Activated CD4-positive, CD25-positive, alpha-beta regulatory T cell treated with anti-CD3 and anti-CD28 coated beads, Interleukin-2, amount 50 U/mL, for 24 hours (primary cell): ENCODE data around the gene CDK11B.
A peak's percentile ranks its signal among the peaks of the same experiment; 100 is the strongest.
"Not testable (repeated sequence)": the region's sequence is repeated elsewhere in the genome, so short reads cannot be mapped to it uniquely, and the experiment has no call there.

ENCODE experiments used
- ATAC-seq, 2 donors: fragments of 150-1000 bp; cut with Tn5 transposase; one replicate each; pipeline ENCODE4 v1.10.0; 2021; ENCODE audit warnings: mild to moderate bottlenecking in 1 of 2, moderate library complexity in 1 of 2

CDK11B gene

GRCh38 chr1:1680912-1681273 lies 22.1 kb upstream of the CDK11B start:
- no peak for ATAC-seq

- no peak for ATAC-seq
These were observed 21.5 kb upstream of the CDK11B start for GRCh38 chr1:1680031-1680911.

- ATAC-seq: peak in 1 of 2 donors; percentile 55
These were observed 20.0 kb upstream of the CDK11B start for GRCh38 chr1:1678581-1679380.

- ATAC-seq: peak; percentile 67 to 73
These were observed 19.1 kb upstream of the CDK11B start for GRCh38 chr1:1677718-1678580.

GRCh38 chr1:1676087-1676486 lies 17.3 kb upstream of the CDK11B start:
- ATAC-seq: not testable (repeated sequence)

GRCh38 chr1:1675218-1675617 lies 16.4 kb upstream of the CDK11B start:
- not testable (repeated sequence) for ATAC-seq

GRCh38 chr1:1674806-1675205 lies 16.0 kb upstream of the CDK11B start:
- ATAC-seq: not testable (repeated sequence)

GRCh38 chr1:1672181-1672965 lies 13.6 kb upstream of the CDK11B start:
- ATAC-seq: no peak

- ATAC-seq: no peak
These were observed 12.7 kb upstream of the CDK11B start for GRCh38 chr1:1671365-1672119.

- ATAC-seq: no peak
These were observed 12.1 kb upstream of the CDK11B start for GRCh38 chr1:1670866-1671265.

GRCh38 chr1:1669468-1670440 lies 10.9 kb upstream of the CDK11B start:
- no peak for ATAC-seq

GRCh38 chr1:1666526-1666925 lies 7.7 kb upstream of the CDK11B start:
- no peak for ATAC-seq

GRCh38 chr1:1665815-1666251 lies 7.0 kb upstream of the CDK11B start:
- no peak for ATAC-seq

GRCh38 chr1:1664941-1665814 lies 6.4 kb upstream of the CDK11B start:
- no peak for ATAC-seq

GRCh38 chr1:1664318-1664717 lies 5.5 kb upstream of the CDK11B start:
- ATAC-seq: not testable (repeated sequence)

- not testable (repeated sequence) for ATAC-seq
These were observed 4.2 kb upstream of the CDK11B start for GRCh38 chr1:1662830-1663560.

- not testable (repeated sequence) for ATAC-seq
These were observed 3.6 kb upstream of the CDK11B start for GRCh38 chr1:1662392-1662791.

- not testable (repeated sequence) for ATAC-seq
These were observed 10.5 kb downstream of the CDK11B start for GRCh38 chr1:1648265-1648664.
